Bladder microvascular endothelial cell (primary cell): ENCODE data around the gene ZNF816. TPM values are rescaled to one million over a fixed set of nuclear protein-coding genes. Genes with fewer than 3 reads are reported as not detected.

ENCODE experiments used
- total RNA-seq: library from RNA; depleted of rRNA; stranded (reverse); fragments of >200 nt; gene quantifications from 2 replicates; pipeline ENCODE4 v1.2.3, GENCODE V29; 2014

The ZNF816 gene
- total RNA-seq, result 6.3 and 9.4 TPM in 2 replicates

GRCh38 chr19:52962394-52963246 lies at the start of gene ZNF816:
TSS of gene ZNF816 (minus strand) at chr19:52962881. CDS start at chr19:52956089, 6,792 bp downstream.

GRCh38 chr19:52922841-52923777 lies 39.6 kb downstream of the ZNF816 start, which contains the start of gene ZNF888:
TSS of gene ZNF888 (minus strand) at chr19:52923428. CDS start at chr19:52917873, 5,555 bp downstream.

Other genes starting within 250 kb of the ZNF816 start
- 6.2 and 15.4 TPM in 2 replicates for gene ZNF611, start 227.8 kb downstream of the ZNF816 start, total RNA-seq
- gene ZNF600, start 176.1 kb downstream of the ZNF816 start, total RNA-seq, result 1.8 and 5.6 TPM in 2 replicates
- gene ZNF28, start 141.2 kb downstream of the ZNF816 start, total RNA-seq, result 8.7 and 26.9 TPM in 2 replicates
- gene ZNF468, start 105.3 kb downstream of the ZNF816 start, total RNA-seq, result 11.3 and 22.0 TPM in 2 replicates
- gene ZNF320, start 65.2 kb downstream of the ZNF816 start, total RNA-seq, result 5.7 and 11.3 TPM in 2 replicates
- 3.4 and 5.2 TPM in 2 replicates for gene ZNF888, start 39.5 kb downstream of the ZNF816 start, total RNA-seq
- gene ERVV-1, start 51.0 kb upstream of the ZNF816 start, total RNA-seq, result not detected in 2 replicates
- not detected in 2 replicates for gene ERVV-2, start 81.9 kb upstream of the ZNF816 start, total RNA-seq
- gene ZNF160, start 140.5 kb upstream of the ZNF816 start, total RNA-seq, result 11.7 and 28.2 TPM in 2 replicates
- 2.3 and 2.9 TPM in 2 replicates for gene ZNF415, start 170.0 kb upstream of the ZNF816 start, total RNA-seq
- gene ZNF347, start 196.2 kb upstream of the ZNF816 start, total RNA-seq, result 5.7 and 8.3 TPM in 2 replicates
- 1.6 and 2.3 TPM in 2 replicates for gene ZNF665, start 230.5 kb upstream of the ZNF816 start, total RNA-seq